ENCODE measurements around the gene FGF10. TPM values are rescaled to one million over a fixed set of nuclear protein-coding genes. Genes with fewer than 3 reads are reported as not detected.

FGF10 gene
- total and polyA plus RNA-seq, 2 of the 4 experiments (the other 2 are of a cell fraction) = not detected

DNA sequence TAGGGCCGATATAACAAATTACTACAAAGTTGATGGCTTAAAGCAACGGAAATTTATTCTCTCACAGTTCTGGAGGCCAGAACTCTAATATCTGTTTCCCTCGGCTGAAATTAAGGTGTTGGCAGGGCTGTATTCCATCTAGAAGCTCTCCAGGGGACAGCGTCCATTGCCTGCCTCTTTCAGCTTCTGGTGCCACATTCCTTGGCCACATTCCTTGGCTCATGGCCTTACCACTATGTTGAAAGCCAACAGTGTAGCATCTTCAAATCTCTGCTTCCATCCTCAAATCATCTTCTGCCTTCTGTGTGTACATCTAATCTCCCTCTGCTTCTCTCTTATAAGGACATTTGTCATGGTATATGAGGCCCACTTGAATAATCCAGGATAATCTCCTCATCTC lies 17.2 kb downstream of the FGF10 start:
- CTCF ChIA-PET = no interaction called here
- intact Hi-C loops (cut with micrococcal nuclease) (no loop called here), dilution Hi-C loops (cut with HindIII; ENCODE audit: low sequenced_read_pairs, unreplicated experiment) (no loop called here), in situ Hi-C loops (cut with MboI; ENCODE audit: low sequenced_read_pairs) (no loop called here)
- no peak overlapping the region for H2BK5ac ChIP-seq (ENCODE audit: low read depth, low read length, poor library complexity, severe bottlenecking)
- H3K56ac ChIP-seq (ENCODE audit: extremely low read depth, insufficient read depth, low read length) = no peak overlapping the region
- no peak overlapping the region for H2AK5ac ChIP-seq (ENCODE audit: low read depth, low read length)
- no TSS peak for BruUV-seq (replicated peaks)
- H4K20me1 ChIP-seq (ENCODE audit: insufficient read depth, low read length) = no peaks in the 10 kb centered on the region
- H4K8ac ChIP-seq (ENCODE audit: low read depth in 2 of 2, low read length in 2 of 2) = no peak overlapping the region
- no peaks in the 10 kb centered on the region for H3K79me1 ChIP-seq (ENCODE audit: low read depth in 1 of 2, low read length in 2 of 2)
- no peak overlapping the region for H4K5ac ChIP-seq (ENCODE audit: low read depth, low read length)
- H2BK120ac ChIP-seq (ENCODE audit: low read depth, low read length) = no peak overlapping the region
- no peak overlapping the region for H3K14ac ChIP-seq (replicated peaks; ENCODE audit: low read depth, low read length)
- H3K36me3 ChIP-seq (ENCODE audit: control insufficient read depth, insufficient read depth, low read length) = no peaks in the 10 kb centered on the region
- no peak overlapping the region for H3K4me2 ChIP-seq (ENCODE audit: low read depth, low read length)
- H2BK15ac ChIP-seq (ENCODE audit: low read depth, low read length) = no peak overlapping the region
- no peak overlapping the region for H3K9ac ChIP-seq (ENCODE audit: low read depth, low read length)
- no peak overlapping the region for H3K18ac ChIP-seq (ENCODE audit: low read depth, low read length)
- no peak for ATAC-seq (ENCODE audit: low read depth)
- no peak for DNase-seq
- WGBS, 2 experiments (ENCODE audit: extremely low coverage in 2 of 2, insufficient read length in 1 of 2) = 60% methylated on average over 1 of the region's 4 CpGs; no CpG with 5 or more reads in 1 of the 2 experiments
- H3K4me3 ChIP-seq (ENCODE audit: insufficient read depth, low read depth, low read length) = no peak overlapping the region
- TF ChIP-seq CEBPB (IDR thresholded peaks at IDR 0.05; ENCODE audit: low read depth, low read length) (no peak), MXI1 (IDR thresholded peaks at IDR 0.05; ENCODE audit: borderline replicate concordance, low read depth, low read length) (no peak), MAFK (IDR thresholded peaks at IDR 0.05; ENCODE audit: low read depth, low read length) (no peak), RAD21 (IDR thresholded peaks at IDR 0.05; ENCODE audit: low read length) (no peak), RCOR1 (IDR thresholded peaks at IDR 0.05; ENCODE audit: insufficient replicate concordance, low read length) (no peak), USF2 (IDR thresholded peaks at IDR 0.05; ENCODE audit: low read depth, low read length) (no peak), MAZ (IDR thresholded peaks at IDR 0.05; ENCODE audit: borderline replicate concordance, low read depth, low read length) (no peak), POLR2A (IDR thresholded peaks at IDR 0.05; ENCODE audit: low read depth, low read length) (no peak), FOS (IDR thresholded peaks at IDR 0.05; ENCODE audit: low read depth, low read length) (no peak), CTCF (conservative IDR thresholded peaks at IDR 0.05; ENCODE audit: low read depth, low read length) (no peak), NFE2L2 (IDR thresholded peaks at IDR 0.05; ENCODE audit: low read depth, low read length) (no peak), CHD1 (IDR thresholded peaks at IDR 0.05; ENCODE audit: low read depth, low read length) (no peak), SMC3 (IDR thresholded peaks at IDR 0.05; ENCODE audit: low read depth, low read length) (no peak), BHLHE40 (IDR thresholded peaks at IDR 0.05; ENCODE audit: low read depth, low read length) (no peak), RFX5 (IDR thresholded peaks at IDR 0.05; ENCODE audit: low read depth, low read length) (no peak)
- TF ChIP-seq, protein P1, sequence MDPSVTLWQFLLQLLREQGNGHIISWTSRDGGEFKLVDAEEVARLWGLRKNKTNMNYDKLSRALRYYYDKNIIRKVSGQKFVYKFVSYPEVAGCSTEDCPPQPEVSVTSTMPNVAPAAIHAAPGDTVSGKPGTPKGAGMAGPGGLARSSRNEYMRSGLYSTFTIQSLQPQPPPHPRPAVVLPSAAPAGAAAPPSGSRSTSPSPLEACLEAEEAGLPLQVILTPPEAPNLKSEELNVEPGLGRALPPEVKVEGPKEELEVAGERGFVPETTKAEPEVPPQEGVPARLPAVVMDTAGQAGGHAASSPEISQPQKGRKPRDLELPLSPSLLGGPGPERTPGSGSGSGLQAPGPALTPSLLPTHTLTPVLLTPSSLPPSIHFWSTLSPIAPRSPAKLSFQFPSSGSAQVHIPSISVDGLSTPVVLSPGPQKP (IDR thresholded peaks at IDR 0.05; ENCODE audit: borderline replicate concordance, low read depth, low read length) = no peak
- H3K27ac ChIP-seq (ENCODE audit: insufficient read depth, low read length) = no peak overlapping the region
- H2AK9ac ChIP-seq (replicated peaks; ENCODE audit: low read depth, low read length, poor library complexity) = no peak overlapping the region
- no peaks in the 10 kb centered on the region for H3K27me3 ChIP-seq (ENCODE audit: control insufficient read depth, insufficient read depth, low read length)
- H3K4ac ChIP-seq (ENCODE audit: low read depth, low read length) = no peak overlapping the region
- H2BK20ac ChIP-seq (ENCODE audit: low read depth, low read length) = no peak overlapping the region
- H4K91ac ChIP-seq (ENCODE audit: insufficient read depth, low read depth, low read length) = no peak overlapping the region
- H3K23ac ChIP-seq (ENCODE audit: low read depth, low read length) = no peak overlapping the region
- no peaks in the 10 kb centered on the region for H3K9me3 ChIP-seq (ENCODE audit: control insufficient read depth, insufficient read depth, low read length)
- no peaks in the 10 kb centered on the region for H3K9me1 ChIP-seq (ENCODE audit: insufficient read depth, low read length)
- no peak overlapping the region for H2AFZ ChIP-seq (replicated peaks; ENCODE audit: low read length, poor library complexity)
- H3K4me1 ChIP-seq (ENCODE audit: control insufficient read depth, insufficient read depth, low read length) = no peaks in the 10 kb centered on the region
- POLR2A ChIA-PET (ENCODE audit: unreplicated experiment) = no interaction called here
